ENCODE results near the gene NUP160.
"Not testable (repeated sequence)": the region's sequence is repeated elsewhere in the genome, so short reads cannot be mapped to it uniquely, and the experiment has no call there.

- not testable (repeated sequence) for TF ChIP-seq CTCF (IDR thresholded peaks at IDR 0.05 in 2 of 3, conservative IDR thresholded peaks at IDR 0.05 in 1 of 3; ENCODE audit: borderline replicate concordance in 1 of 3, insufficient read depth in 1 of 3, low read depth in 2 of 3, low read length in 2 of 3); SIN3A (IDR thresholded peaks at IDR 0.05; ENCODE audit: low read depth); POLR2A (IDR thresholded peaks at IDR 0.05; ENCODE audit: borderline replicate concordance, extremely low read depth, insufficient read depth, insufficient read length); REST (IDR thresholded peaks at IDR 0.05; ENCODE audit: low read depth); ZBTB33 (IDR thresholded peaks at IDR 0.05; ENCODE audit: extremely low read depth, insufficient replicate concordance, low read length)
These were observed 110.3 kb downstream of the NUP160 start for GRCh38 chr11:47737817-47738216.
